ENCODE results near the gene PTPRM.
"Not testable (repeated sequence)": the region's sequence is repeated elsewhere in the genome, so short reads cannot be mapped to it uniquely, and the experiment has no call there.

Gene PTPRM

GRCh38 chr18:8413751-8414150, 846.6 kb downstream of the PTPRM start:
- no peak for DNase-seq (ENCODE audit: low read depth, low spot score)
- H3K4me3 ChIP-seq (ENCODE audit: low read length), result no peak overlapping the region

GRCh38 chr18:8416212-8417019, 849.3 kb downstream of the PTPRM start:
- DNase-seq (ENCODE audit: low read depth, low spot score), result no peak
- H3K4me3 ChIP-seq (ENCODE audit: low read length), result no peak overlapping the region

- no peak for DNase-seq (ENCODE audit: low read depth, low spot score)
- H3K4me3 ChIP-seq (ENCODE audit: low read length), result no peak overlapping the region
Observed at GRCh38 chr18:8422391-8422790, 855.3 kb downstream of the PTPRM start.

- no peak for DNase-seq (ENCODE audit: low read depth, low spot score)
- no peak overlapping the region for H3K4me3 ChIP-seq (ENCODE audit: low read length)
Observed at GRCh38 chr18:8423051-8423557, 856.0 kb downstream of the PTPRM start.

- no peak for DNase-seq (ENCODE audit: low read depth, low spot score)
- no peak overlapping the region for H3K4me3 ChIP-seq (ENCODE audit: low read length)
Observed at GRCh38 chr18:8424481-8424880, 857.4 kb downstream of the PTPRM start.

GRCh38 chr18:8424917-8425725, 858.0 kb downstream of the PTPRM start:
- DNase-seq (ENCODE audit: low read depth, low spot score), result no peak

GRCh38 chr18:8426401-8426800, 859.3 kb downstream of the PTPRM start:
- no peak overlapping the region for H3K4me3 ChIP-seq (ENCODE audit: low read length)
- DNase-seq (ENCODE audit: low read depth, low spot score), result peak; percentile 7

More at GRCh38 chr18:8424917-8425725, 858.0 kb downstream of the PTPRM start:
- H3K4me3 ChIP-seq (ENCODE audit: low read length), result no peak overlapping the region

GRCh38 chr18:8427339-8427738, 860.2 kb downstream of the PTPRM start:
- DNase-seq (ENCODE audit: low read depth, low spot score), result no peak
- no peak overlapping the region for H3K4me3 ChIP-seq (ENCODE audit: low read length)

- no peak for DNase-seq (ENCODE audit: low read depth, low spot score)
Observed at GRCh38 chr18:8428951-8429350, 861.8 kb downstream of the PTPRM start.

GRCh38 chr18:8431036-8431435, 863.9 kb downstream of the PTPRM start:
- H3K4me3 ChIP-seq (ENCODE audit: low read length), result no peak overlapping the region
- DNase-seq (ENCODE audit: low read depth, low spot score), result no peak

More at GRCh38 chr18:8428951-8429350, 861.8 kb downstream of the PTPRM start:
- no peak overlapping the region for H3K4me3 ChIP-seq (ENCODE audit: low read length)

- no peak for DNase-seq (ENCODE audit: low read depth, low spot score)
- H3K4me3 ChIP-seq (ENCODE audit: low read length), result no peak overlapping the region
Observed at GRCh38 chr18:8433323-8433722, 866.2 kb downstream of the PTPRM start.

- DNase-seq (ENCODE audit: low read depth, low spot score), result no peak
- no peak overlapping the region for H3K4me3 ChIP-seq (ENCODE audit: low read length)
Observed at GRCh38 chr18:8433771-8434170, 866.7 kb downstream of the PTPRM start.

GRCh38 chr18:8435376-8435775, 868.3 kb downstream of the PTPRM start:
- no peak for DNase-seq (ENCODE audit: low read depth, low spot score)
- no peak overlapping the region for H3K4me3 ChIP-seq (ENCODE audit: low read length)

- DNase-seq (ENCODE audit: low read depth, low spot score), result no peak
- no peak overlapping the region for H3K4me3 ChIP-seq (ENCODE audit: low read length)
Observed at GRCh38 chr18:8439055-8439454, 871.9 kb downstream of the PTPRM start.

- no peak overlapping the region for H3K4me3 ChIP-seq (ENCODE audit: low read length)
- DNase-seq (ENCODE audit: low read depth, low spot score), result no peak
Observed at GRCh38 chr18:8443505-8443904, 876.4 kb downstream of the PTPRM start.

- not testable (repeated sequence) for DNase-seq (ENCODE audit: low read depth, low spot score); H3K4me3 ChIP-seq (ENCODE audit: low read length)
Observed at GRCh38 chr18:8446936-8447335, 879.8 kb downstream of the PTPRM start.

GRCh38 chr18:8448130-8448529, 881.0 kb downstream of the PTPRM start:
- DNase-seq (ENCODE audit: low read depth, low spot score), result no peak
- no peak overlapping the region for H3K4me3 ChIP-seq (ENCODE audit: low read length)

GRCh38 chr18:8450013-8450412, 882.9 kb downstream of the PTPRM start:
- H3K4me3 ChIP-seq (ENCODE audit: low read length), result no peak overlapping the region
- DNase-seq (ENCODE audit: low read depth, low spot score), result no peak

- no peak for DNase-seq (ENCODE audit: low read depth, low spot score)
- H3K4me3 ChIP-seq (ENCODE audit: low read length), result no peak overlapping the region
Observed at GRCh38 chr18:8450898-8451665, 884.0 kb downstream of the PTPRM start.
